ENCODE data around the gene GTPBP6. TPM values are rescaled to one million over a fixed set of nuclear protein-coding genes. Genes with fewer than 3 reads are reported as not detected.

The GTPBP6 gene
- total RNA-seq, 1 experiment from 2014 or later, result 72.4 TPM

GRCh38 chrX:361231-362145 lies 42.9 kb upstream of the GTPBP6 start:
- Histone ChIP-seq H3K4me3 (ENCODE audit: low read depth, low read length) (no peak overlapping the region), H3K27me3 (replicated peaks; ENCODE audit: control insufficient read depth, insufficient read depth, low read length) (no peaks in the 10 kb centered on the region), H3K9me3 (peaks cover 9% of the 10 kb centered on the region), H3K4me1 (no peaks in the 10 kb centered on the region), H3K36me3 (ENCODE audit: control insufficient read depth, insufficient read depth, low read length) (peaks cover 4% of the 10 kb centered on the region)
- TF ChIP-seq, protein P1, sequence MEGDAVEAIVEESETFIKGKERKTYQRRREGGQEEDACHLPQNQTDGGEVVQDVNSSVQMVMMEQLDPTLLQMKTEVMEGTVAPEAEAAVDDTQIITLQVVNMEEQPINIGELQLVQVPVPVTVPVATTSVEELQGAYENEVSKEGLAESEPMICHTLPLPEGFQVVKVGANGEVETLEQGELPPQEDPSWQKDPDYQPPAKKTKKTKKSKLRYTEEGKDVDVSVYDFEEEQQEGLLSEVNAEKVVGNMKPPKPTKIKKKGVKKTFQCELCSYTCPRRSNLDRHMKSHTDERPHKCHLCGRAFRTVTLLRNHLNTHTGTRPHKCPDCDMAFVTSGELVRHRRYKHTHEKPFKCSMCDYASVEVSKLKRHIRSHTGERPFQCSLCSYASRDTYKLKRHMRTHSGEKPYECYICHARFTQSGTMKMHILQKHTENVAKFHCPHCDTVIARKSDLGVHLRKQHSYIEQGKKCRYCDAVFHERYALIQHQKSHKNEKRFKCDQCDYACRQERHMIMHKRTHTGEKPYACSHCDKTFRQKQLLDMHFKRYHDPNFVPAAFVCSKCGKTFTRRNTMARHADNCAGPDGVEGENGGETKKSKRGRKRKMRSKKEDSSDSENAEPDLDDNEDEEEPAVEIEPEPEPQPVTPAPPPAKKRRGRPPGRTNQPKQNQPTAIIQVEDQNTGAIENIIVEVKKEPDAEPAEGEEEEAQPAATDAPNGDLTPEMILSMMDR (IDR thresholded peaks at IDR 0.05; ENCODE audit: insufficient read depth in 1 of 2, low read depth in 1 of 2, low read length in 1 of 2, severe bottlenecking in 1 of 2, unreplicated experiment in 1 of 2), result no peak
- DNase-seq, result no peak
- ChIA-PET POLR2A (no interaction called here), CTCF (no interaction called here)
- BruUV-seq (replicated peaks), result no TSS peak
- Mint-ChIP-seq H3K4me3 (ENCODE audit: unreplicated experiment) (no peak overlapping the region), H3K4me1 (ENCODE audit: low read depth, unreplicated experiment) (no peaks in the 10 kb centered on the region), H3K9me3 (ENCODE audit: unreplicated experiment) (peaks cover 18% of the 10 kb centered on the region), H3K36me3 (ENCODE audit: insufficient read depth, unreplicated experiment) (peaks cover 73% of the 10 kb centered on the region), H3K27ac (ENCODE audit: unreplicated experiment) (no peak overlapping the region), H3K27me3 (ENCODE audit: insufficient read depth, unreplicated experiment) (no peaks in the 10 kb centered on the region)
- intact Hi-C loops (cut with micrococcal nuclease; ENCODE audit: unreplicated experiment), result no loop called here

GRCh38 chrX:360496-361150 lies 42.0 kb upstream of the GTPBP6 start:
- H3K27me3 ChIP-seq (replicated peaks; ENCODE audit: control insufficient read depth, insufficient read depth, low read length), result no peaks in the 10 kb centered on the region
- H3K36me3 ChIP-seq (ENCODE audit: control insufficient read depth, insufficient read depth, low read length), result peaks cover 4% of the 10 kb centered on the region
- DNase-seq, result no peak
- H3K4me1 ChIP-seq, result no peaks in the 10 kb centered on the region
- POLR2A ChIA-PET, result no interaction called here
- Mint-ChIP-seq H3K27me3 (ENCODE audit: insufficient read depth, unreplicated experiment) (no peaks in the 10 kb centered on the region), H3K4me3 (ENCODE audit: unreplicated experiment) (no peak overlapping the region), H3K36me3 (ENCODE audit: insufficient read depth, unreplicated experiment) (peaks cover 75% of the 10 kb centered on the region), H3K4me1 (ENCODE audit: low read depth, unreplicated experiment) (no peaks in the 10 kb centered on the region), H3K27ac (ENCODE audit: unreplicated experiment) (no peak overlapping the region), H3K9me3 (ENCODE audit: unreplicated experiment) (peaks cover 18% of the 10 kb centered on the region)
- peaks cover 9% of the 10 kb centered on the region for H3K9me3 ChIP-seq
- TF ChIP-seq, protein P1 (IDR thresholded peaks at IDR 0.05; ENCODE audit: insufficient read depth in 1 of 2, low read depth in 1 of 2, low read length in 1 of 2, severe bottlenecking in 1 of 2, unreplicated experiment in 1 of 2), result no peak
- no TSS peak for BruUV-seq (replicated peaks)
- CTCF ChIA-PET, result no interaction called here
- intact Hi-C loops (cut with micrococcal nuclease; ENCODE audit: unreplicated experiment), result no loop called here
- H3K4me3 ChIP-seq (ENCODE audit: low read depth, low read length), result no peak overlapping the region

- Mint-ChIP-seq H3K9me3 (ENCODE audit: unreplicated experiment) (peaks cover 15% of the 10 kb centered on the region), H3K27me3 (ENCODE audit: insufficient read depth, unreplicated experiment) (no peaks in the 10 kb centered on the region), H3K27ac (ENCODE audit: unreplicated experiment) (no peak overlapping the region), H3K4me3 (ENCODE audit: unreplicated experiment) (no peak overlapping the region), H3K4me1 (ENCODE audit: low read depth, unreplicated experiment) (no peaks in the 10 kb centered on the region), H3K36me3 (ENCODE audit: insufficient read depth, unreplicated experiment) (peaks cover 77% of the 10 kb centered on the region)
- BruUV-seq (replicated peaks), result no TSS peak
- CTCF ChIA-PET, result no interaction called here
- Histone ChIP-seq H3K36me3 (ENCODE audit: control insufficient read depth, insufficient read depth, low read length) (peaks cover 4% of the 10 kb centered on the region), H3K27me3 (replicated peaks; ENCODE audit: control insufficient read depth, insufficient read depth, low read length) (no peaks in the 10 kb centered on the region), H3K4me3 (ENCODE audit: low read depth, low read length) (no peak overlapping the region), H3K4me1 (no peaks in the 10 kb centered on the region), H3K9me3 (peaks cover 9% of the 10 kb centered on the region)
- intact Hi-C loops (cut with micrococcal nuclease; ENCODE audit: unreplicated experiment), result no loop called here
- TF ChIP-seq, protein P1 (IDR thresholded peaks at IDR 0.05; ENCODE audit: insufficient read depth in 1 of 2, low read depth in 1 of 2, low read length in 1 of 2, severe bottlenecking in 1 of 2, unreplicated experiment in 1 of 2), result no peak
- DNase-seq, result no peak
- POLR2A ChIA-PET, result no interaction called here
Measured at GRCh38 chrX:358651-359143, 40.1 kb upstream of the GTPBP6 start.

Measured in Caco-2 (cell line).